Hepatocyte (in vitro differentiated cells): ENCODE results near the gene ADGRF3. TPM values are rescaled to one million over a fixed set of nuclear protein-coding genes. Genes with fewer than 3 reads are reported as not detected.

Source experiments
- DNase-seq: peaks from one replicate; pipeline ENCODE4 v3.0.0-alpha.2; 2016; ENCODE audit warnings: low spot score
- H2AFZ ChIP-seq: fragments of 200-600 bp; sonication (generic); 2 replicates; pipeline ENCODE4 v1.6.0; 2016; ENCODE audit warnings: antibody characterized with exemption, mild to moderate bottlenecking
- H3K27ac ChIP-seq: fragments of 200-600 bp; sonication (generic); 2 replicates; pipeline ENCODE4 v1.5.1; 2016; ENCODE audit warnings: mild to moderate bottlenecking
- H3K27me3 ChIP-seq: fragments of 200-600 bp; sonication (generic); 2 replicates; pipeline ENCODE4 v1.6.1; 2016
- H3K36me3 ChIP-seq: fragments of 200-600 bp; sonication (generic); replicated peaks from 2 replicates; pipeline ENCODE4 v1.5.1; 2016; ENCODE audit warnings: low read depth; ENCODE audit not compliant: insufficient read depth
- H3K4me1 ChIP-seq: fragments of 200-600 bp; sonication (generic); 2 replicates; pipeline ENCODE4 v1.5.1; 2016; ENCODE audit warnings: mild to moderate bottlenecking, moderate library complexity; ENCODE audit not compliant: insufficient read depth
- H3K4me2 ChIP-seq: fragments of 200-600 bp; sonication (generic); 2 replicates; pipeline ENCODE4 v1.6.0; 2016
- H3K4me3 ChIP-seq: fragments of 200-600 bp; sonication (generic); 2 replicates; pipeline ENCODE4 v1.5.1; 2016; ENCODE audit warnings: mild to moderate bottlenecking
- H3K79me2 ChIP-seq: fragments of 200-600 bp; sonication (generic); 2 replicates; pipeline ENCODE4 v1.6.0; 2017; ENCODE audit warnings: mild to moderate bottlenecking
- H3K9me2 ChIP-seq: fragments of 200-600 bp; sonication (generic); replicated peaks from 2 replicates; pipeline ENCODE4 v1.6.0; 2017; ENCODE audit warnings: mild to moderate bottlenecking; ENCODE audit not compliant: insufficient read depth
- H3K9me3 ChIP-seq: fragments of 200-600 bp; sonication (generic); 2 replicates; pipeline ENCODE4 v1.5.1; 2016; ENCODE audit warnings: low read depth, mild to moderate bottlenecking
- H4K20me1 ChIP-seq: fragments of 200-600 bp; sonication (generic); 2 replicates; pipeline ENCODE4 v1.6.0; 2016; ENCODE audit warnings: mild to moderate bottlenecking; ENCODE audit not compliant: insufficient read depth, poor library complexity, severe bottlenecking
- EZH2 ChIP-seq: fragments of 200-600 bp; sonication (generic); IDR thresholded peaks from 2 replicates; pipeline ENCODE4 v1.6.1; 2016; ENCODE audit warnings: antibody characterized with exemption, mild to moderate bottlenecking, borderline replicate concordance
- EZH2phosphoT487 ChIP-seq: fragments of 200-600 bp; sonication (generic); IDR thresholded peaks from one replicate; pipeline ENCODE4 v1.6.1; 2018; ENCODE audit warnings: antibody characterized with exemption, mild to moderate bottlenecking, low read depth, moderate library complexity; ENCODE audit not compliant: unreplicated experiment, severe bottlenecking
- WGBS: methylation state at CpG from one replicate; pipeline ENCODE4 v1.1.6; 2016; ENCODE audit warnings: low lambda C conversion rate; ENCODE audit errors: missing lambda C conversion rate; 5-methylcytosine and 5-hydroxymethylcytosine counted together
- polyA plus RNA-seq: library from polyadenylated mRNA; unstranded; fragments of >200 nt; fragmentation: Nextera tagmentation; extraction: Ambion mirVana; gene quantifications from 2 replicates; pipeline ENCODE4 v1.2.1, GENCODE V29; 2016
- total RNA-seq: library from RNA; depleted of rRNA; stranded (reverse); fragments of >200 nt; gene quantifications from 2 replicates; pipeline ENCODE4 v1.2.3, GENCODE V29; 2014
- TF ChIP-seq, protein P1 (sequence below): fragments of 200-600 bp; sonication (generic); IDR thresholded peaks from 2 replicates; pipeline ENCODE4 v1.5.1; 2016; ENCODE audit warnings: antibody characterized with exemption, mild to moderate bottlenecking; ENCODE audit not compliant: poor library complexity

The ADGRF3 gene
- total and polyA plus RNA-seq, 2 experiments from 2014 or later: 0.63 to 1.3 TPM

GRCh38 chr2:26300234-26300925, 46.2 kb downstream of the ADGRF3 start:
- WGBS: 42% methylated on average over 22 of the region's 22 CpGs
- Histone ChIP-seq H2AFZ (peak overlapping the region; percentile 33), H3K4me3 (peak overlapping the region; percentile 6), H4K20me1 (no peaks in the 10 kb centered on the region), H3K27ac (peak overlapping the region; percentile 75), H3K79me2 (no peaks in the 10 kb centered on the region), H3K4me2 (peak overlapping the region; percentile 83), H3K9me2 (no peaks in the 10 kb centered on the region), H3K36me3 (no peaks in the 10 kb centered on the region), H3K4me1 (peaks cover 9% of the 10 kb centered on the region), H3K27me3 (no peaks in the 10 kb centered on the region), H3K9me3 (no peaks in the 10 kb centered on the region)
- TF ChIP-seq EZH2phosphoT487 (no peak), EZH2 (no peak)
- TF ChIP-seq, protein P1, sequence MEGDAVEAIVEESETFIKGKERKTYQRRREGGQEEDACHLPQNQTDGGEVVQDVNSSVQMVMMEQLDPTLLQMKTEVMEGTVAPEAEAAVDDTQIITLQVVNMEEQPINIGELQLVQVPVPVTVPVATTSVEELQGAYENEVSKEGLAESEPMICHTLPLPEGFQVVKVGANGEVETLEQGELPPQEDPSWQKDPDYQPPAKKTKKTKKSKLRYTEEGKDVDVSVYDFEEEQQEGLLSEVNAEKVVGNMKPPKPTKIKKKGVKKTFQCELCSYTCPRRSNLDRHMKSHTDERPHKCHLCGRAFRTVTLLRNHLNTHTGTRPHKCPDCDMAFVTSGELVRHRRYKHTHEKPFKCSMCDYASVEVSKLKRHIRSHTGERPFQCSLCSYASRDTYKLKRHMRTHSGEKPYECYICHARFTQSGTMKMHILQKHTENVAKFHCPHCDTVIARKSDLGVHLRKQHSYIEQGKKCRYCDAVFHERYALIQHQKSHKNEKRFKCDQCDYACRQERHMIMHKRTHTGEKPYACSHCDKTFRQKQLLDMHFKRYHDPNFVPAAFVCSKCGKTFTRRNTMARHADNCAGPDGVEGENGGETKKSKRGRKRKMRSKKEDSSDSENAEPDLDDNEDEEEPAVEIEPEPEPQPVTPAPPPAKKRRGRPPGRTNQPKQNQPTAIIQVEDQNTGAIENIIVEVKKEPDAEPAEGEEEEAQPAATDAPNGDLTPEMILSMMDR: no peak
- DNase-seq: no peak

DNA sequence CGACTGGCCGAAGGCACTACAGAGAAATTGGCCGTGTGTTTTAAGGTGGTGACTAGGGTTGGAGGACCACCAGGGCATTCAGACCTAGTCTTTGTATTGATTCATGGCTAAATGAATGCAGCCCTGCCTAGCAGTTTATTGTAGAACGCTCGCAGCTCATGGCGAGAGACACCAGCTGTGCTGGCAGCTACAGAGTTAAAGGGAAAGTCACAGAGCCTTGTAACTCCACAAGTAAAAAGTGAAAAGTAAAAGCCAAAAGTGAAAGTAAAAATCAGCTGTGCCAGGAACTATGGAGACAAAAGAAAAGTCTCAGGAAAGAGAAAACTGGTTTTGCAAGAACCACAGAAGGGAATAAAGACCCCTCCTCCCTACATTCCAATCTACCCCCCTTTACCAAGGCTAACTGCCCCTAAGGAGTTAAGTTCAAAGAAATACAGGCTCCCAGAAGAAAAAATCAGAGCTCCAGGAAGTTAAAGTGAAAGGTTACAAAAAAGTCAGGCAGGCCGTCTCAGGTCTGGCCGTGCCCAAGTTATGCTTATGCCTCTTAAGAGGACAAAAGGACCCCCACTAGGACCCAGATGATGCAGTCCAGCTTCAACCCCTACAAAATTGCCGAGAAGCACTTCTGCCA, 47.0 kb downstream of the ADGRF3 start:
- peak; percentile 61 for DNase-seq

DNA sequence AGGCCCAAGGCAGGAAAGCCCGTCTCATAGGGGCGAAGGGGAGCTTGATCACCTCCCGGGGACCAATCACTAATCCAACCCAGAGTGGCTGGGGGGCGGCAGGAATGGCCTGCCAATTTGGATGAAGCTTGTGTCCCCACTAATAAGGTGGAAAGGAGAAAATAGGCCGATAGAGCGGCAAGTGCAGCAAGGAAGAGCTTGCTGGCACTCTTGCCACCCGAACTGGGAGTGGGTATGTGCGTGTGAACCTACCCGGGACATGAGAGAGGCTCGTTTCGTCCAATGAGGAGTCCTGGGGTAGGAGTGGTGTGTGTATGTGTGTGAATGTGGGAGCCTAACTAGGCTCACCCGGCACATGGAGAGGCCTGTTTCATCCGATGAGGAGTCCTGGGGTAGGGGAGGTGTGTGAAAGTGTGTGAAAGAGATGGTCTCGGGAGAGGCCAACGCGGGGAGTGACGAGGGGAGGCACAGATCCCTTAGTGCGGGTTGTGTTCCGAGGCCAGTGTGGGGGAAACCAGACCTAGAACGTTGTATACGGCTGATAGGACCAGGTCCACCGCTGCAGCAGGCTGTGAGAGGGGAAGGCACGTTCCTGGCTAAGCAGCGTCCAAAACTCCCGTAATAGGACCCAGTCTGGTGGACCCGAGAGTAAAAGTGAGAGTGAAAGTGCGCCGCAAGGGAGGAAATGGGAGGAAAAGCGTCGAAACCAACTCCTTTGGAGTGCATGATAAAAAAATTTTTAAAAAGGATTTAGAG, 47.8 kb downstream of the ADGRF3 start:
- H3K4me3 ChIP-seq: peak overlapping the region; percentile 33
- peak; percentile 45 for DNase-seq
- no peaks in the 10 kb centered on the region for H3K9me3 ChIP-seq
- WGBS: 11% methylated on average over 30 of the region's 30 CpGs
- TF ChIP-seq EZH2phosphoT487 (no peak), EZH2 (no peak)
- H4K20me1 ChIP-seq: no peaks in the 10 kb centered on the region
- H3K9me2 ChIP-seq: no peaks in the 10 kb centered on the region
- H3K27ac ChIP-seq: peak overlapping the region; percentile 75
- H3K4me2 ChIP-seq: peak overlapping the region; percentile 83
- peak overlapping the region; percentile 33 for H2AFZ ChIP-seq
- H3K79me2 ChIP-seq: no peaks in the 10 kb centered on the region
- no peaks in the 10 kb centered on the region for H3K36me3 ChIP-seq
- H3K27me3 ChIP-seq: no peaks in the 10 kb centered on the region
- peaks cover 9% of the 10 kb centered on the region for H3K4me1 ChIP-seq

More for the DNA sequence above, 47.0 kb downstream of the ADGRF3 start:
- Histone ChIP-seq H2AFZ (peak overlapping the region; percentile 33), H3K79me2 (no peaks in the 10 kb centered on the region), H3K9me2 (no peaks in the 10 kb centered on the region), H3K27ac (peak overlapping the region; percentile 75), H3K9me3 (no peaks in the 10 kb centered on the region), H3K36me3 (no peaks in the 10 kb centered on the region), H3K4me3 (peak overlapping the region; percentile 33), H3K4me2 (peak overlapping the region; percentile 83), H3K27me3 (no peaks in the 10 kb centered on the region), H3K4me1 (peaks cover 9% of the 10 kb centered on the region), H4K20me1 (no peaks in the 10 kb centered on the region)
- TF ChIP-seq EZH2 (no peak), EZH2phosphoT487 (no peak)
- TF ChIP-seq, protein P1: no peak
- 2% methylated on average over 9 of the region's 9 CpGs for WGBS

GRCh38 chr2:26298286-26298637, 48.3 kb downstream of the ADGRF3 start:
- no peak overlapping the region for H3K4me3 ChIP-seq
- H2AFZ ChIP-seq: peak overlapping the region; percentile 33

More at GRCh38 chr2:26298286-26298637, 48.3 kb downstream of the ADGRF3 start:
- WGBS: 22% methylated on average over 17 of the region's 17 CpGs
- Histone ChIP-seq H3K9me2 (no peaks in the 10 kb centered on the region), H3K27me3 (no peaks in the 10 kb centered on the region), H3K79me2 (no peaks in the 10 kb centered on the region), H3K4me1 (peaks cover 9% of the 10 kb centered on the region), H3K36me3 (no peaks in the 10 kb centered on the region), H4K20me1 (no peaks in the 10 kb centered on the region), H3K9me3 (no peaks in the 10 kb centered on the region), H3K27ac (peak overlapping the region; percentile 75), H3K4me2 (peak overlapping the region; percentile 83)
- TF ChIP-seq EZH2 (no peak), EZH2phosphoT487 (no peak)
- TF ChIP-seq, protein P1: no peak
- no peak for DNase-seq
